SK-N-SH (cell line): Measurements from ENCODE around the gene UCHL1.

Experiments
- CTCF ChIP-seq: fragments of 200-600 bp; sonication (generic); IDR thresholded peaks from 2 replicates; pipeline ENCODE4 v1.6.1; 2017; ENCODE audit warnings: antibody characterized with exemption, mild to moderate bottlenecking, moderate library complexity
- EP300 ChIP-seq, 2 experiments: IDR thresholded peaks; 2 replicates each; pipeline versions ENCODE4 v1.4.0 to v1.6.1; 2012; ENCODE audit warnings: borderline replicate concordance in 1 of 2, low read depth in 1 of 2, low read length in 1 of 2
- GABPA ChIP-seq: IDR thresholded peaks from 2 replicates; pipeline ENCODE4 v1.4.0; 2012; ENCODE audit warnings: low read depth, mild to moderate bottlenecking
- POLR2AphosphoS5 ChIP-seq: IDR thresholded peaks from 2 replicates; pipeline ENCODE4 v1.6.1; 2012; ENCODE audit warnings: low read depth, low read length
- RAD21 ChIP-seq: IDR thresholded peaks from 2 replicates; pipeline ENCODE4 v1.6.1; 2012; ENCODE audit warnings: mild to moderate bottlenecking, low read length
- RCOR1 ChIP-seq: fragments of 150-350 bp; IDR thresholded peaks from 2 replicates; pipeline ENCODE4 v1.6.1; 2017; ENCODE audit warnings: antibody characterized with exemption, low read length
- REST ChIP-seq: IDR thresholded peaks from 2 replicates; pipeline ENCODE4 v1.6.1; 2012; ENCODE audit warnings: mild to moderate bottlenecking, low read depth, low read length, moderate library complexity

- TF ChIP-seq RAD21 (no peak), CTCF (no peak), REST (no peak), RCOR1 (no peak), EP300 (IDR thresholded peaks at IDR 0.05; ENCODE audit: borderline replicate concordance in 1 of 2, low read depth in 1 of 2, low read length in 1 of 2) (no peak), POLR2AphosphoS5 (no peak), GABPA (no peak)
Observed at GRCh38 chr4:41304221-41304620, 47.5 kb downstream of the UCHL1 start.
